GM12872 (cell line): Measurements from ENCODE around the gene BSN.

Experiments used
- TF ChIP-seq, protein P1 (sequence below): IDR thresholded peaks from 3 replicates; pipeline ENCODE4 v1.5.1; 2011; ENCODE audit warnings: low read depth, mild to moderate bottlenecking, low read length, moderate library complexity; ENCODE audit not compliant: insufficient read depth

BSN gene

GRCh38 chr3:49644684-49645083 is 90.4 kb downstream of the BSN start:
- TF ChIP-seq, protein P1, sequence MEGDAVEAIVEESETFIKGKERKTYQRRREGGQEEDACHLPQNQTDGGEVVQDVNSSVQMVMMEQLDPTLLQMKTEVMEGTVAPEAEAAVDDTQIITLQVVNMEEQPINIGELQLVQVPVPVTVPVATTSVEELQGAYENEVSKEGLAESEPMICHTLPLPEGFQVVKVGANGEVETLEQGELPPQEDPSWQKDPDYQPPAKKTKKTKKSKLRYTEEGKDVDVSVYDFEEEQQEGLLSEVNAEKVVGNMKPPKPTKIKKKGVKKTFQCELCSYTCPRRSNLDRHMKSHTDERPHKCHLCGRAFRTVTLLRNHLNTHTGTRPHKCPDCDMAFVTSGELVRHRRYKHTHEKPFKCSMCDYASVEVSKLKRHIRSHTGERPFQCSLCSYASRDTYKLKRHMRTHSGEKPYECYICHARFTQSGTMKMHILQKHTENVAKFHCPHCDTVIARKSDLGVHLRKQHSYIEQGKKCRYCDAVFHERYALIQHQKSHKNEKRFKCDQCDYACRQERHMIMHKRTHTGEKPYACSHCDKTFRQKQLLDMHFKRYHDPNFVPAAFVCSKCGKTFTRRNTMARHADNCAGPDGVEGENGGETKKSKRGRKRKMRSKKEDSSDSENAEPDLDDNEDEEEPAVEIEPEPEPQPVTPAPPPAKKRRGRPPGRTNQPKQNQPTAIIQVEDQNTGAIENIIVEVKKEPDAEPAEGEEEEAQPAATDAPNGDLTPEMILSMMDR: no peak

GRCh38 chr3:49646236-49646635 is 92.0 kb downstream of the BSN start:
- TF ChIP-seq, protein P1: no peak

DNA sequence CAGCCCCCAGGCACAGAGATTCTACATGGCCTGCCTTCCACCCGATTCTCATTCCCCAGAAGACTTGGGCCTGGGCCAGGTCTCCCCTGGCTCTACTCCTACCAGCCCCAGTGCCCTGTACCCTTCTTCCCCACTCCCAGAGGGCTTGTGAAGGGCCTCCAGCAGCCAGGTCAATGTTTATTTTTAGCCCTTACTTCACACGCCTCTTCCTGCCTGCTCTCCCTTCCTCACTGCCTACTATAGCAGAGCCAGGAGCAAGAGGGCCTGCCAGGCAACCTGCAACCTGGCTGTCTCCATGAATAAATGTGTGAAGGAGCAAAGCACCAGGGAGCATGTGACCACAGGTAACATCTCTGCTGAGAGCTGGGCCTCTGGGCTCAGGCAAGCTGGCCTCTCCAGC is 93.5 kb downstream of the BSN start:
- TF ChIP-seq, protein P1: no peak

DNA sequence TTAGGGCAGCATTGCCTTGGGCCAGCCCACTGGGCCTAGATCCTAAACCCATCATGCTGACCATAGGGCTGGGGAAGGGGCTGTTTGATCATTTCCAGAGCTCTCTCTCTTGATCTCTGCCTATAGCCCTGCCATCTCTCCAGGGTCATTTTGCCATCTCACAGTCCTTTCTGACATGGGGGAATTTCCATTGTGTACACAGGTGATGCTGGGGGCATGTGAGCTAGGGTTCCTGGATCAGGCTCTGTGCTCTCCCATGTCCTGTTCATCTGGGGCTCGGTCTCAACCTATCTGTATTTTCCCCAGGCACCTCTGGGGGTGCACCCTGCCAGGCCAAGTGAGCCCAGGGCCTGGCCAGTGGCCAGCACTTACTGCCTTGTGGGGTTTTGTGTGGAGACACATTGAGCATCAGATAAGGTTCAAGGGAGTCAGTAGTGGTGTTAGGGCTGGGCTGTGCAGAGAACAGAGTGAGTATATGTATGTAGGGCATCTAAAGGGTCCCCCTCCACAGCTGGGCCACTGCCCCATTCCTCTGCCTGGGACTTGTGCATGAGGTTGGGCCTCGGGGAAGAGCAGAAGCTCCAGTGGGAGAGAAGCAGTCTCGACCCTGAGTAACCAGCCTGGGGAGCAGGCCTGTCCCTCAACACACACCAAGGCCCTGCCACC is 94.2 kb downstream of the BSN start:
- TF ChIP-seq, protein P1: no peak

GRCh38 chr3:49649576-49649975 is 95.3 kb downstream of the BSN start:
- TF ChIP-seq, protein P1: no peak

DNA sequence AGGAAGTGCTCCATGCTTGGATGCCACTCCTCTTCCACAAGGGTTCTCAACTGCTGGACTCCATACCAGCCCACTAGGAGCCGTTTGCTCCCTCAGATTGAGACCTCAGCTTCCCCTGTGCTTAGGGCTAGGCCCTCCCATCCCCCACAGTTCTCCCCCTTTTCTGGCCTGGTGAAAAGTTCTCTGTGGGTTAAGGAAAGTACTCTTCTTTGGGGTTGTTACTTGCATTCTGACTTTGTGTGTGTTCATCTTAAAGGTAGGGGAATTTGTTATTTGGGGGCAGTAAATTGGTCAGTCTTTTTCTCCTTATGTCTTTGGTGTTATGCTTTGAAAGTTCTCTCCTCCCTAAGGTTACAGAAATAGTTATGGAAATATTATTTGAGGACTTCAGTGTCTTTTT is 95.9 kb downstream of the BSN start:
- TF ChIP-seq, protein P1: no peak

- TF ChIP-seq, protein P1: no peak
These were observed 96.4 kb downstream of the BSN start for GRCh38 chr3:49650637-49651036.
